GM18507 (cell line): ENCODE data around the gene CISTR.

Experiments used
- DNase-seq: peaks from one replicate; pipeline ENCODE4 v3.0.0; 2011; ENCODE audit warnings: low read depth; ENCODE audit not compliant: insufficient read length; ENCODE audit errors: extremely low spot score
- FAIRE-seq: peaks from 2 replicates; lab custom pipeline; 2011; peaks lifted over from hg19 to GRCh38; lab: Jason Lieb, UNC

The CISTR gene

GRCh38 chr12:53748072-53748840 is 3.5 kb downstream of the CISTR start:
- FAIRE-seq = no peak
- DNase-seq = no peak

- DNase-seq = no peak
- no peak for FAIRE-seq
These were observed 4.7 kb downstream of the CISTR start for GRCh38 chr12:53747095-53747494.

- FAIRE-seq = peak; percentile 93
These were observed 5.1 kb downstream of the CISTR start for GRCh38 chr12:53746592-53747092.

GRCh38 chr12:53744751-53745150 is 7.0 kb downstream of the CISTR start:
- DNase-seq = no peak

More at GRCh38 chr12:53746592-53747092, 5.1 kb downstream of the CISTR start:
- DNase-seq = peak; percentile 69

GRCh38 chr12:53744130-53744441 is 7.7 kb downstream of the CISTR start:
- DNase-seq (no peak), FAIRE-seq (no peak)

More at GRCh38 chr12:53744751-53745150, 7.0 kb downstream of the CISTR start:
- FAIRE-seq = no peak

GRCh38 chr12:53743266-53744129 is 8.3 kb downstream of the CISTR start:
- FAIRE-seq (peak; percentile 87), DNase-seq (peak; percentile 43)

- FAIRE-seq (no peak), DNase-seq (no peak)
These were observed 11.7 kb downstream of the CISTR start for GRCh38 chr12:53740130-53740491.

- DNase-seq (no peak), FAIRE-seq (no peak)
These were observed 12.3 kb downstream of the CISTR start for GRCh38 chr12:53739214-53740129.

- FAIRE-seq (no peak), DNase-seq (no peak)
These were observed 13.2 kb downstream of the CISTR start for GRCh38 chr12:53738406-53739213.

GRCh38 chr12:53737951-53738405 is 13.8 kb downstream of the CISTR start:
- no peak for DNase-seq
- FAIRE-seq = no peak

- no peak for FAIRE-seq
- DNase-seq = no peak
These were observed 14.5 kb downstream of the CISTR start for GRCh38 chr12:53737093-53737808.

GRCh38 chr12:53736592-53736991 is 15.2 kb downstream of the CISTR start:
- no peak for DNase-seq
- FAIRE-seq = no peak

- no peak for DNase-seq
- FAIRE-seq = no peak
These were observed 16.2 kb downstream of the CISTR start for GRCh38 chr12:53735556-53735955.

GRCh38 chr12:53734425-53734824 is 17.4 kb downstream of the CISTR start:
- DNase-seq (no peak), FAIRE-seq (no peak)

GRCh38 chr12:53733807-53734200 is 18.0 kb downstream of the CISTR start:
- DNase-seq = no peak
- FAIRE-seq = no peak

GRCh38 chr12:53733051-53733806 is 18.6 kb downstream of the CISTR start:
- no peak for DNase-seq
- FAIRE-seq = no peak

GRCh38 chr12:53729644-53730043 is 22.1 kb downstream of the CISTR start:
- no peak for DNase-seq
- FAIRE-seq = no peak
